Measurements from ENCODE around the gene GATA3. TPM values are rescaled to one million over a fixed set of nuclear protein-coding genes. Genes with fewer than 3 reads are reported as not detected.

Gene GATA3
- 10 to 100 TPM; 10.4 to 19.9 TPM for total RNA-seq

DNA sequence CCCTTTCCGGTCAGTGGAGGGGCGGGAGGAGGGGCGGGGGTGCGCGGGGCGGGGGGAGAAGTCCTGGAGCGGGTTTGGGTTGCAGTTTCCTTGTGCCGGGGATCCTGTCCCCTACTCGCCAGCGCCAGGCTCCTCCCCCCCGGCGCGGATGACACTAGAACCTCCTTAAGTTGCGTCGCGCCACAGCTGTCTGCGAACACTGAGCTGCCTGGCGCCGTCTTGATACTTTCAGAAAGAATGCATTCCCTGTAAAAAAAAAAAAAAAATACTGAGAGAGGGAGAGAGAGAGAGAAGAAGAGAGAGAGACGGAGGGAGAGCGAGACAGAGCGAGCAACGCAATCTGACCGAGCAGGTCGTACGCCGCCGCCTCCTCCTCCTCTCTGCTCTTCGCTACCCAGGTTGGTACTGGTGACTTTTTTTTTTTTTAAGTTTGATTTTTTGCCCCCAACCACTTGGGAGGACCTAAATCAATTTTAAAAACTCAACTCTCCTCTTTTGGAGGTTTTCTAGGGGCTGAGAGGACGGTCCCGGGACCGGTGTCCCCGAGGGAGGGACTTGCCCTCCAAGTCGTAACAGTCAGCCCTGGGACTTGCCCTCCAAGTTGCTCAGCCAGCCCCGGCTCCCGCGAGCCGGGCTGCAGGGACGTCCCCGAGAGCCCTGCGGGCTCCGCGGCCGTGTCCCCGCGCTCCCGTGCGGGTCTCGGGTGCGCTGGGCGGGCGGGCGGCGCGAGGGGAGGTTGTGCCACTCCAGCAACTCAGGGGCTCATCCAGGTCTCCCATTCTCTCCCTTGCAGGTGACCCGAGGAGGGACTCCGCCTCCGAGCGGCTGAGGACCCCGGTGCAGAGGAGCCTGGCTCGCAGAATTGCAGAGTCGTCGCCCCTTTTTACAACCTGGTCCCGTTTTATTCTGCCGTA is at the start of gene GATA3:
GATA3 (plus strand) TSS at position 195 of the 914 bp plus-strand sequence. CDS start 968 bp downstream, outside the sequence.
- DNase-seq (ENCODE audit: low spot score), result peak; percentile 91
- no peaks in the 10 kb centered on the region for H3K9me3 ChIP-seq
- TF ChIP-seq POLR2A (IDR thresholded peaks at IDR 0.05), result peak; percentile 77
- no peak for TF ChIP-seq CTCF (IDR thresholded peaks at IDR 0.05)
- TF ChIP-seq POLR2AphosphoS5 (IDR thresholded peaks at IDR 0.05), result peak; percentile 81
- H3K4me3 ChIP-seq, result peak within 1 kb of the TSS; percentile 47 to 59
- peaks cover 16% of the 10 kb centered on the region for H3K27me3 ChIP-seq (replicated peaks; ENCODE audit: insufficient read depth)
- intact Hi-C loops (cut with DNase I), result no loop called here
- 2% methylated on average over 60 of the region's 65 CpGs for WGBS
- peak within 1 kb of the TSS; percentile 68 to 75 for H3K27ac ChIP-seq
- H3K36me3 ChIP-seq, result no peaks in the 10 kb centered on the region
- H3K4me1 ChIP-seq (replicated peaks), result peaks cover 3% of the 10 kb centered on the region

DNA sequence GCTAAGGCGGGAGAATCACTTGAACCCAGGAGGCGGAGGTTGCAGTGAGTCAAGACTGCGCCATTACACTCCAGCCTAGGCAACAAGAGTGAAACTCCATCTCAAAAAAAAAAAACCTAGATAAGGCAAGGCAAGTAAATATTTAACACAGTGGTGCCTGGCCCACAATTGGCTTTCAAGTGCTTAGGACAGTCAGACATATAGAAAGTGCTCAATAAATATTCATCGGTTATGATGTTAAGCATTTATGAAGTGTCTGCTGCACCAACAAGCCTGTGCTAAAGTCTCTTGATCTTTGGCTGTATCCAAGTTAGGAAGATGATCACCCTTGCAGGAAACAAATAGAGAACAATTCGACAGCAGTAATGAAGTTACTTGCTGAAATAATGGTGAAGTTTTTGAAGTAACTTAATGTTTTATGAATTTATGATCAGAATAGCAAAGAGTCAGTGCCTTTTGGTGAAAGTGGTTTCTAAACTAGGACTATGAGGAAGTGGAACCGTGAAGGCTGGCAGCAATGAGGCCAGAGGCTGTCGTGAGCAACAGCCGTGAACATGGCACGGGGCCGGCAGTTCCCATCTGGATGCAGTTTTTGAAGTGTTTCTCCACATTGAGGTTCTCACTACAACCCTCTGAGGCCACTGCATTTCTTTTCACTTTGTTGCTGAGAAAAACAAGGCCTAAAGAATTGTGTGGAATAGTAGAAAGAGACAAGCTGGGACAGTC is 48.1 kb upstream of the GATA3 start:
- Histone ChIP-seq H3K9me3 (no peaks in the 10 kb centered on the region), H3K4me3 (no peak overlapping the region), H3K4me1 (replicated peaks) (no peaks in the 10 kb centered on the region), H3K36me3 (no peaks in the 10 kb centered on the region), H3K27ac (no peak overlapping the region), H3K27me3 (replicated peaks; ENCODE audit: insufficient read depth) (no peaks in the 10 kb centered on the region)
- intact Hi-C loops (cut with DNase I), result no loop called here
- 96% methylated on average over 10 of the region's 10 CpGs for whole genome bisulfite sequencing
- DNase-seq (ENCODE audit: low spot score), result no peak
- TF ChIP-seq CTCF (IDR thresholded peaks at IDR 0.05) (no peak), POLR2AphosphoS5 (IDR thresholded peaks at IDR 0.05) (no peak), POLR2A (IDR thresholded peaks at IDR 0.05) (no peak)

DNA sequence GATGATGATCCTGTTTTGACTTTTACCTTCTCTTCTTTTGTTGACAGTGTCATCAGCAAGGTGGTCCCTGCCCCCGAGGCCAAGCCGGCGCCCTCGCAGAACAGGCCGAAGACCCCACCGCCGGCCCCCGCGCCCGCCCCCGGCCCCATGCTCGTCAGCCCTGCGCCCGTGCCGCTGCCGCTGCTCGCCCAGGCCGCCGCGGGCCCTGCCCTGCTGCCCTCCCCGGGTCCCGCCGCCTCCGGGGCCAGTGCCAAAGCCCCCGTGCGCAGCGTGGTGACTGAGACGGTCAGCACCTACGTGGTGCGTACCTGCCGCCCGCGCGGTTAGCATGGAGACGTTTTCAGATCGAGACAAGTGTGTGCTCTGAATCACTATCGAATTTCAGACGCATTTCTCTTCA is 45.5 kb upstream of the GATA3 start:
- TF ChIP-seq POLR2AphosphoS5 (IDR thresholded peaks at IDR 0.05), result no peak
- no peak for TF ChIP-seq POLR2A (IDR thresholded peaks at IDR 0.05)
- TF ChIP-seq CTCF (IDR thresholded peaks at IDR 0.05), result no peak
- Histone ChIP-seq H3K27ac (no peak overlapping the region), H3K4me1 (replicated peaks) (no peaks in the 10 kb centered on the region), H3K27me3 (replicated peaks; ENCODE audit: insufficient read depth) (no peaks in the 10 kb centered on the region), H3K9me3 (no peaks in the 10 kb centered on the region), H3K36me3 (no peaks in the 10 kb centered on the region), H3K4me3 (no peak overlapping the region)
- intact Hi-C loops (cut with DNase I), result no loop called here
- DNase-seq (ENCODE audit: low spot score), result no peak
- 98% methylated on average over 38 of the region's 38 CpGs for WGBS

DNA sequence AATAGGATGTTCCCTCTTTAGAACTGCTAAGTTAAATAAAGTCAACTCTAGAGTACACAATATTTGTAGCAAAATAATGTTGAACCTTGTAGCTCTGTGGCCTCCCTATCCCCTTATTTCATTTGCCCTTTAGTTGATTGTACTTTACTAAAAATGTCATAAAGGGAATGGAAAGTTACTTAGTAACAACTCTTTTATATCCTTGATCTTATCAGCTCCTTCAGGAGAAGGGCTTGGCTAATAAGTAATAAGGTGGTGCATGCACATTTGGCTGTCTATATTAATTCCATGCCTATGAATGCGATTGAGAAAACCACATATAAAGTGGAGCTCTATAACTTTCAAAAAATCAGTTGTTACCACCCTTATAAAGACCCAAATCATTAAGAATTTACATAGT is 41.5 kb upstream of the GATA3 start:
- no peaks in the 10 kb centered on the region for H3K36me3 ChIP-seq
- H3K27ac ChIP-seq, result no peak overlapping the region
- 35% methylated on average over 1 of the region's 1 CpG for WGBS
- no peaks in the 10 kb centered on the region for H3K27me3 ChIP-seq (replicated peaks; ENCODE audit: insufficient read depth)
- no peak for DNase-seq (ENCODE audit: low spot score)
- TF ChIP-seq CTCF (IDR thresholded peaks at IDR 0.05) (no peak), POLR2A (IDR thresholded peaks at IDR 0.05) (no peak), POLR2AphosphoS5 (IDR thresholded peaks at IDR 0.05) (no peak)
- no peaks in the 10 kb centered on the region for H3K4me1 ChIP-seq (replicated peaks)
- intact Hi-C loops (cut with DNase I), result no loop called here
- H3K4me3 ChIP-seq, result no peak overlapping the region
- no peaks in the 10 kb centered on the region for H3K9me3 ChIP-seq

Data from prostate gland (tissue), 2 donors.